Breast epithelium (tissue), 4 donors: ENCODE measurements around the gene CCDC201. TPM values are rescaled to one million over a fixed set of nuclear protein-coding genes. Genes with fewer than 3 reads are reported as not detected.
"Not testable (repeated sequence)": the region's sequence is repeated elsewhere in the genome, so short reads cannot be mapped to it uniquely, and the experiment has no call there.

Source experiments
- DNase-seq, 2 donors: peaks; one replicate each; pipeline ENCODE4 v3.0.0-alpha.2; 2019; ENCODE audit warnings: low spot score in 2 of 2
- H3K27ac ChIP-seq, 2 donors: fragments of 200-600 bp; sonication (generic) in 1 of 2; one replicate each; pipeline ENCODE4 v1.5.1; 2016 to 2019; ENCODE audit warnings: mild to moderate bottlenecking in 1 of 2
- H3K27me3 ChIP-seq, 2 donors: fragments of 200-600 bp; sonication (generic) in 1 of 2; one replicate each; pipeline versions ENCODE4 v1.5.1 to v1.6.0; 2017 to 2019; ENCODE audit warnings: control low read depth in 1 of 2, mild to moderate bottlenecking in 1 of 2
- H3K36me3 ChIP-seq: fragments of 200-600 bp; one replicate; pipeline ENCODE4 v1.5.1; 2019
- H3K4me1 ChIP-seq, 2 donors: fragments of 200-600 bp; sonication (generic); one replicate each; pipeline ENCODE4 v1.5.1; 2016 to 2019; ENCODE audit warnings: control low read depth in 1 of 2
- H3K4me3 ChIP-seq, 3 donors: fragments of 200-600 bp; sonication (generic); 1 replicate in 2 of 3; 2 replicates in 1 of 3; pipeline ENCODE4 v1.5.1; 2016 to 2019; ENCODE audit warnings: mild to moderate bottlenecking in 3 of 3, moderate library complexity in 2 of 3
- H3K9me3 ChIP-seq, 2 donors: fragments of 200-600 bp; sonication (generic) in 1 of 2; one replicate each; pipeline ENCODE4 v1.5.1; 2016 to 2019; ENCODE audit warnings: control low read depth in 1 of 2
- POLR2A ChIP-seq: fragments of 450-650 bp; IDR thresholded peaks from one replicate; pipeline ENCODE4 v1.6.1; 2016; ENCODE audit warnings: antibody characterized with exemption, mild to moderate bottlenecking, moderate library complexity
- POLR2AphosphoS5 ChIP-seq, 3 donors: sonication (generic); formaldehyde crosslinking; IDR thresholded peaks; one replicate each; pipeline ENCODE4 v1.6.1; 2017; ENCODE audit warnings: antibody characterized with exemption in 3 of 3
- intact Hi-C: fragments of 100-400 bp; cut with DNase I; formaldehyde crosslinking; loops from one replicate; pipeline ENCODE4 v1.15.1; 2023; ENCODE audit warnings: low total_unique reads
- total RNA-seq, 3 donors: library from RNA; depleted of rRNA; stranded (reverse); fragments of >200 nt; gene quantifications; one replicate each; pipeline ENCODE4 v1.1.0, GENCODE V29; 2016
- TF ChIP-seq, protein P1 (sequence below), 3 donors: fragments of 450-650 bp; IDR thresholded peaks; one replicate each; pipeline ENCODE4 v1.5.1; 2016 to 2017; ENCODE audit warnings: antibody characterized with exemption in 3 of 3, mild to moderate bottlenecking in 3 of 3, moderate library complexity in 3 of 3

The CCDC201 gene
- total RNA-seq, 3 donors from 2014 or later, result not detected

DNA sequence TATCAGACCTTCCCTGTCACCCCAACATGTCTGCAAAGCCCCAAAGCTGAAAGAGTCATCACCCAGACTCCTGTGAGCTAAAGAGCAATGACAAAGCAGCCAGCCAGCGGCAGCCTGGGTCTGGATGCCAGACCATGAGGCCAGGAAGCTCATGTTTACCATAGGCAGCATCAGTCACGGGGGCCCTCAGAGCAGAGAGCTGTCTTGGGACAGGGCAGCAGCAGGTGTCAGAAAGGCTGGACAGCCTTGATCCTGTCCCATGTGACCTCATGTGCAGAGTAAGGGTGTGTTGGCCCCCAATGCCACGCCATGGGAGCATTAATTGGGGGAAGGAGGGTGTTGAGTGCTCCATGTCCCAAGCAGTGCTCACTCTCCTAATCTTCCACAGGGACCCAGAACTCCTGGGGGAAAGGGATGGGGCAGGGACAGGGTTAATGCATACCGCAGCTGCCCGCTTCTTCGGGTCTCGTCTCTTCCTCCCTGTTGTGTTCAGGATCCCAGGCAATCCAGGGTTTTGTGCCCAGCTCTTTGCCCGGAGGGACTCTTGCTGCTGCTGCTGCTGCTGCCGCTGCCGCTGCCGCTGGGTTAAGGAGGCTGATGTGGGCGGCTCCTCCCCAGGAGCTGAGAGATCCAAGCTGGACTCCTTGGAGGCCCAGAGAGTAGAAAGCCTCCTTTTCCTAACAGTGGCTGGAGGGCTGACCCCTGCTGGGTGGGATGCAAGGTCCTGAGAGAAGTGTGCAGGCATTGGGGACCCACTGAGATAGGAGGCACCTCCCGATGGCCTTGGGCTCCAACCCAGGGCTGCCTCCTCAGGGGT, 7.1 kb downstream of the CCDC201 start:
- no peak overlapping the region for H3K4me3 ChIP-seq
- intact Hi-C loops, result loop anchor here (10.0 kb wide), 1 partner anchor 721 kb away; no protein-coding TSS in a partner anchor
- no peaks in the 10 kb centered on the region for H3K27me3 ChIP-seq
- DNase-seq, result no peak
- H3K27ac ChIP-seq, result no peak overlapping the region
- H3K9me3 ChIP-seq, result peaks cover 0 to 4% of the 10 kb centered on the region in 2 donors
- no peaks in the 10 kb centered on the region for H3K4me1 ChIP-seq
- TF ChIP-seq POLR2A (no peak), POLR2AphosphoS5 (IDR thresholded peaks at IDR 0.05) (no peak)
- TF ChIP-seq, protein P1, sequence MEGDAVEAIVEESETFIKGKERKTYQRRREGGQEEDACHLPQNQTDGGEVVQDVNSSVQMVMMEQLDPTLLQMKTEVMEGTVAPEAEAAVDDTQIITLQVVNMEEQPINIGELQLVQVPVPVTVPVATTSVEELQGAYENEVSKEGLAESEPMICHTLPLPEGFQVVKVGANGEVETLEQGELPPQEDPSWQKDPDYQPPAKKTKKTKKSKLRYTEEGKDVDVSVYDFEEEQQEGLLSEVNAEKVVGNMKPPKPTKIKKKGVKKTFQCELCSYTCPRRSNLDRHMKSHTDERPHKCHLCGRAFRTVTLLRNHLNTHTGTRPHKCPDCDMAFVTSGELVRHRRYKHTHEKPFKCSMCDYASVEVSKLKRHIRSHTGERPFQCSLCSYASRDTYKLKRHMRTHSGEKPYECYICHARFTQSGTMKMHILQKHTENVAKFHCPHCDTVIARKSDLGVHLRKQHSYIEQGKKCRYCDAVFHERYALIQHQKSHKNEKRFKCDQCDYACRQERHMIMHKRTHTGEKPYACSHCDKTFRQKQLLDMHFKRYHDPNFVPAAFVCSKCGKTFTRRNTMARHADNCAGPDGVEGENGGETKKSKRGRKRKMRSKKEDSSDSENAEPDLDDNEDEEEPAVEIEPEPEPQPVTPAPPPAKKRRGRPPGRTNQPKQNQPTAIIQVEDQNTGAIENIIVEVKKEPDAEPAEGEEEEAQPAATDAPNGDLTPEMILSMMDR (IDR thresholded peaks at IDR 0.05), result no peak
- no peaks in the 10 kb centered on the region for H3K36me3 ChIP-seq

DNA sequence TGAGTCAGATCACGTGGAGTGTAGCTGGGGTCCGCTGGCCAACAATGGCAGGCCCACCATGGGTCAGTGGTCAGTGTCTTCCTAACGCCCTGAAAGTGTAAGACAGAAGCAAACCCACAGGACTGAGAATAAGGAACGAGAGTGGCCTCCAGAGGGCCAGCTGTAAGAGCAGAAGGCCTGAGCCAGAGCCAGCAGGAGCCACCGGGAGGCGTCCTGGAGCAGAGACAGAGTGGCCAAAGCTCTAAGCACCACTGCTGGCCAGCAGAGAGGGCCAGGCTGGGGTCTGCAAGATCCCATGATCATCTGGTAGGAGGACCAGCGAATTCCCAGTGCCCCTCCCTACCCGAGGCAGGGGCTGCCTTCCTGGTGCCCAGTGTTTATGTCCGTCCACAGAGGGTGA, 9.2 kb downstream of the CCDC201 start:
- TF ChIP-seq, protein P1 (IDR thresholded peaks at IDR 0.05), result no peak
- TF ChIP-seq POLR2A (no peak), POLR2AphosphoS5 (IDR thresholded peaks at IDR 0.05) (no peak)
- intact Hi-C loops, result loop anchor here (10.0 kb wide), 1 partner anchor 719 kb away; no protein-coding TSS in a partner anchor
- no peaks in the 10 kb centered on the region for H3K36me3 ChIP-seq
- no peaks in the 10 kb centered on the region for H3K4me1 ChIP-seq
- H3K27ac ChIP-seq, result no peak overlapping the region
- no peak for DNase-seq
- peaks cover 0 to 4% of the 10 kb centered on the region in 2 donors for H3K9me3 ChIP-seq
- no peak overlapping the region for H3K4me3 ChIP-seq
- no peaks in the 10 kb centered on the region for H3K27me3 ChIP-seq

DNA sequence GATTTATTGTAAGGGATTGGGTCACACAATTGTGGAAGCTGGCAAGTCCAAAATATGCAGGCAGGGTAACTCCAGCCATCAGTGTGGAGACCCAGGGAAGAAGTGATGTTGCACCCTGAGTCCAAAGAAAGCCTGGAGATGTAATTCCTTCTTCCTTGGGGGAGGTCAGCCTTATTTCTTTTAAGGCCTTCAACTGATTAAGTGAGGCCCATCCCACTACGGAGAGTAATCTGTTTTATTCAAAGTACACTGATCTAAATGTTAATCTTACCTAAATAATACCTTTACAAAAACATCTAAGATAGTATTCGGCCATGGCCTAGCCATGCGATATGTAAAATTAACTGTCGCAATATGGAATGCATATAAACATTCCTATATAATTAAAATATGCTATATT, 16.0 kb downstream of the CCDC201 start:
- H3K27me3 ChIP-seq, DNase-seq, H3K4me3 ChIP-seq, H3K27ac ChIP-seq, H3K9me3 ChIP-seq, intact Hi-C loops, H3K36me3 ChIP-seq, H3K4me1 ChIP-seq: not testable (repeated sequence)

DNA sequence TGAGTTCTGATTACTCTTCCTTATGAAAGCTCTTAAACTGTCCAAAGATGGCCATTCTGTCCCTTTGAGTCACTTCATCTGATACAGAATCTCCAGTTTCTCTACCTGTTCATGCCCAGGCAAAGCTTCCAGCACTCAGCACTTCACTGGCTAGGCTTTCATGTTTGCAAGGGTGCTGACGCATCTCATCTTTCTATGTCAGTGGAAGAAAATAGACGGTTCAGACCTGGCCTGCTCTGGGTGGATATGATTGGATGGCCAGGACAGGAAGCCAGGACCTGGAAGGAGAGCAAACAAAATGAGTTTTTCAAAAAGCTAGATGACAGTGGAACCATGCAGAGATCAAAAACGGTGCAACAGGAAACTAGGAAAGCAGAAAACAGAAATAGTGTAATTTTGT, 17.2 kb downstream of the CCDC201 start:
- H3K27me3 ChIP-seq, H3K27ac ChIP-seq, H3K9me3 ChIP-seq, H3K4me3 ChIP-seq, H3K36me3 ChIP-seq, DNase-seq, H3K4me1 ChIP-seq, intact Hi-C loops: not testable (repeated sequence)

DNA sequence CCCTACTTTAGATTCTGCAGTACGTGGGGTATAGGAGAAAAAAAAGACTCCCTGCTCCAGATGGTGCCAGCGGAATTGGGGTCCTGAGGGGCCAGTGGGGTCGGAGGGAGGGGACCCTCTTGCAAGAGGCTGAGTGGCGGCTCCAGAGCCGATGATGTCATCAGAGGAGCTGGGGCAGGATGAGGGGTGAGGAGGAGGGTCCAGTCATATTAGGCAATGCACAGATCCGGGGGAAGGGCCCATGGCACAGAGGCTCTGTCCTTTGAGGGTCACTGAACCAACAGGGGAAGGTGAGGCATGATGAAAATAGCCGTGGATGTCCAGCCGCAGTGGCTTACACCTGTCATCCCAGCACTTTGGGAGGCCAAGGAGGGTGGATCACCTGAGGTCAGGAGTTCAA, 19.4 kb downstream of the CCDC201 start:
- H3K36me3 ChIP-seq, H3K27ac ChIP-seq, H3K9me3 ChIP-seq, H3K4me3 ChIP-seq, H3K27me3 ChIP-seq, intact Hi-C loops, DNase-seq, H3K4me1 ChIP-seq: not testable (repeated sequence)

DNA sequence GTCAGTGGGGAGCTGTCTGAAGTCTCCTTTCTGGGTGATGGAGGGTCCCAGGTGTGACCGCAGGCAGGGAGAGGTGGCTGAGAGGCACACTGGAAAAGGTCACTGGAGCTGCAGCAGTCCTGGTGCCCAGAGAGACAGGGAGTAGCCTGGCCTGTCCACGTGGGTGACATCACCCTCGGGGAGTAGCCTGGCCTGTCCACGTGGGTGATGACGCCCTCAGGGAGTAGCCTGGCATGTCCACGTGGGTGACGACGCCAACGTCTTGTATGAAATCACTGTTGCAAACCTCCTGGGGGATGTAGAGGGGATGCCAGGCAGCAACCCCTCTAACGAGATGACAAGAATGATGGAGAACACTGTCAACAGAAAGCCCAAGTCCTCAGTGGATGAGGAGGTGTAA, 19.9 kb downstream of the CCDC201 start:
- H3K27ac ChIP-seq, H3K4me1 ChIP-seq, H3K27me3 ChIP-seq, intact Hi-C loops, H3K36me3 ChIP-seq, H3K4me3 ChIP-seq, H3K9me3 ChIP-seq, DNase-seq: not testable (repeated sequence)

DNA sequence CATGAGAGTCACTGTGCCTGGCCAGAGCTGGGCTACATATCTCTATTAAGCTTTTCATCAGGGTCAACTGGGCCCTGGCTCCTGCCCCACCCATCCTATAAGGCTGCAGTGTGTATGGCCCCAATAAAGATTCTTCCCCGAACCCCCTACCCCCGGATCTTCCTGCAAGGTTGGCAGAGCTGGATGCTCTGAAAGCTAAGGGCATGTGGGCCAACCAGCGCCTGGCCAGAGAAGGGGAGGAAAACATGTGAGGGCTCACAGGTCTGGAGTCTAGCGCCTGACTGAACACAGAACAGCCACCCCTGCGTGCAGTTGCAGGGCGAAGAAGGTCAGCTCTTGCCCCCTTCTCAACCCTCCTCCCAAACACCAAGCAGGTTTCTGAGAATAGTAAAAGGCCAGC, 24.1 kb downstream of the CCDC201 start:
- H3K36me3 ChIP-seq, H3K27ac ChIP-seq, H3K9me3 ChIP-seq, H3K4me1 ChIP-seq, DNase-seq, H3K4me3 ChIP-seq, intact Hi-C loops, H3K27me3 ChIP-seq: not testable (repeated sequence)

DNA sequence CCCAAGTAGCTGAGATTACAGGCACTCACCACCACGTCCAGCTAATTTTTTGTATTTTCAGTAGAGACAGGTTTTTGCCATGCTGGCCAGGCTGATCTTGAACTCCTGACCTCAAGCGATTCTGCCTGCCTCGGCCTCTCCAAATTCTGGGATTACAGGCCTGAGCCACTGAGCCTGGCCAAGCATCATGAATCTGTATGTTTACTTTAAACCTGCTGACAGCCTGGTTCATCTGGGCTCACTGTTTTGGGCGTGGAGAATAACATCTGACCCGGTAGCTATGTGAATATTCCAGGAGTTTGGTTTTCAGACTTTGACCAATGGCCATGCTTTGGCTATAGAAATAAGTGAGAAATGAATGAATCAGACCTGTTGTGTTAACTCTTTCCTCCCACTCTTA, 26.3 kb downstream of the CCDC201 start:
- intact Hi-C loops, DNase-seq: not testable (repeated sequence)

DNA sequence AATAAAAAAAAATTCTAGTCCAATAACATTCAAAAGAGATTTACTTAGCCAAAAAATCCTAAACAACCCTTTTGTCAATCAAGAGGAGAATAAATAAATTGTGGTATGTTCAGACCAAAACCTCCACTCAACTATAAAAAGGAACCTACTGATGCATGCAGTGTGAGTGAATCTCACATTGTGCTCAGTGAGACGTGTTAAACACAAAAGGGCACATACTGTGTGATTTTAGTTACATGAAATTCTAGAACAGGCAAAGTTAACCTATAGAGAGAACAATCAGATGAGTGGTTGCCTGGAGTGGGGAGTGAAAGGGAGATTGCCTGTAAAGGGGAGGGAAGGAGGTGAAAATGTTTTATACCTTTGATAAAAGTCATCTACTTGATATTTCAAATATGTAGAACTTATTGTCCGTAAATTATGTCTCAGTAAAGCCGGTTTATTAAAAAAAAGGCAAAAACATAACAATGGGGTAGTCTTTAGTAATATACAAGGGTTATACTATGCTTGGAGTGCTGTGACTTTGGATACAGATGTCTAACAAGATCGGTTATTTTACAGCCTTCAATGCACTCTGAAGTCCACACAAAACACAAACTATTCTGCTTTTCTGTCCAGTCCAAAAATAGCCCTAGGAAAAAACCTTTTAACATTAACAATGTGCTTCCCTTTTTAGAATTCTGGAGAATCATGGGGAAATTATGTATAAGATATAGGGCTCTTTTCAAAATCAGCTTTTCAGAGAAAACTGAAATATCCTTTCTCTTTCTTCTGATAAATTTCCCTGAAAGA, 30.8 kb downstream of the CCDC201 start:
- H3K4me1 ChIP-seq, H3K36me3 ChIP-seq, H3K4me3 ChIP-seq, H3K27me3 ChIP-seq, H3K9me3 ChIP-seq, H3K27ac ChIP-seq, DNase-seq, intact Hi-C loops: not testable (repeated sequence)

More for the DNA sequence above, 26.3 kb downstream of the CCDC201 start:
- not testable (repeated sequence) for H3K27me3 ChIP-seq, H3K4me1 ChIP-seq, H3K4me3 ChIP-seq, H3K9me3 ChIP-seq, H3K36me3 ChIP-seq, H3K27ac ChIP-seq

DNA sequence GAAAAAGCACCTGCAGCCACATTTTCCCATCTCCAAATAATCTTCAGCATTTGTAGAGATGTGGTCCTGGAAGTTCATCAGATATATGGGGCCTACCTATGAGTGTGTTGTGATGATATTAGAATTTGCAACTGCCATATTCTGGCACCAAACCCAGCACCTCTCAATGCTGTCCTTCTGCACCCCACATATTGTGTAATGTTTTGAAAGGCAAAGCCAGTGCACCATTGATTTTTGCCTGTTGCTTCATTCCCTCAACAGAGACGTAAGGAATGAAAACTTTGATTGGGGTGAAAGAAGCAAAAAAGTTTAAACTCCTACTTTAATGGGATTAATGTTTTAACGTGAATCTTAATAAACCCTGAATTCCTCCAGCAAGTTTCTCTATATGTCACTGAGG, 34.0 kb downstream of the CCDC201 start:
- DNase-seq, H3K4me1 ChIP-seq, intact Hi-C loops, H3K4me3 ChIP-seq, H3K27me3 ChIP-seq, H3K36me3 ChIP-seq, H3K27ac ChIP-seq, H3K9me3 ChIP-seq: not testable (repeated sequence)
